Daoy (cell line): Measurements from ENCODE around the gene RPEL1. TPM values are rescaled to one million over a fixed set of nuclear protein-coding genes. Genes with fewer than 3 reads are reported as not detected.
A peak's percentile ranks its signal among the peaks of the same experiment; 100 is the strongest.
"Not testable (repeated sequence)": the region's sequence is repeated elsewhere in the genome, so short reads cannot be mapped to it uniquely, and the experiment has no call there.

Experiments
- DNase-seq: peaks from one replicate; pipeline ENCODE4 v3.0.0-alpha.2; 2015; ENCODE audit warnings: low read depth
- total RNA-seq: library from RNA; depleted of rRNA; stranded (reverse); fragments of >200 nt; shearing (Covaris generic); gene quantifications from 2 replicates; pipeline ENCODE4 v1.2.3, GENCODE V29; 2014; rRNA removed

The RPEL1 gene
- total RNA-seq = 0.06 TPM in 2 replicates

DNA sequence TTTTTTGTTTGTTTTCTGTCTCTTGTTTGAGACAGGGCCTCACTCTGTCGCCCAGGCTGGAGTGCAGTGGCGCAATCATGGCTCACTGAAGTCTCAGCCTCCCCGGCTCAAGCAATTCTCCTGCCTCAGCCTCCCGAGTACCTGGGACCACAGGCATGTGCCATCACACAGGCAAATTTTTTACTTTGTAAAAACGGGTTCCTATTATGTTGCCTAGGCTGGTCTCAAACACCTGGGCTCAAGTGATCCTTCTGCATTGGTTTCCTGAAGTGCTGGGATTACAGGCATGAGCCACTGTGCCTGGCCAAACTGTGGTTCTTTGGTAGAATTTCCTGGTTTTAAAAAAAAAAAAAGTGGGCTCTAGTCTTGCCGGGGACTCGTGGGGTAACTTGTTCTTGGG, at the start of gene RPEL1:
RPEL1 (plus strand) TSS at position 301 of the 400 bp plus-strand sequence. CDS start 110 bp downstream, outside the sequence.
- not testable (repeated sequence) for DNase-seq

DNA sequence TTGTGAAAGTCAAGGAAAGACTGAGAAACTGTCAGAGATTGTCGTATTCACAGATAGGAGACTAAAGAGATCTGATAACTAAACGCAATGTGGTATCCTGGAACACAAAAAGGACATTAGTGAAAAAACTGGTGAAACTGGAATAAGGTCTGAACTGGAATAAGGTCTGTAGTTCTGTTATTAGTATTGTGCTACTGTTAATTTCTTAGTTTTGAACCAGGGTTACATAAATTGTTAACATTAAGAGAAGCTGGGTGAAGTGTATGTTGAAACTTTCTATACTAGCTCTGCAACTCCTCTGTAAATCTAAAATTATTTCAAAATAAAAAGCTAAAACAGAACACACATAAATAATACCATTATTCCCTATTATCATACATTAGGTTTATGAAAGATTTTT, 49.2 kb upstream of the RPEL1 start:
- no peak for DNase-seq

DNA sequence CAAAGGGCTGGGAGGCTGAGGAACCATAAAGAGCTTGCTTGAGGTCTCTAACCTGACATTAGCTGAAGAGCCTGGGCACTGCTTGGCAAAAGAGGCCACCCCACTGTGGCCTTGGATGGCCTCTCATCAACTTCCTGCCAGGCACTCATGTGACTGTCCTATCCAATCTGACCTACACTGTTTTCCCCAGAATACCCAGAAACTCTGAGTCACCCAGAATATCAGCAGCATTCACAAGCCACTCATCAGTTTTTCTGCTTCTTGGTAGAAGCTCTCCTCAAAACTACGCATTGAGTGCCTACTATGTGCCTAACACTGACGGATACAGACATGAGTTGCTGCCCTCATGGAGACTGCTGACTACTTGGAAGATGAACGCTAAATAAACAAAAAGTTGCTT, 48.5 kb upstream of the RPEL1 start:
- peak; percentile 49 for DNase-seq

DNA sequence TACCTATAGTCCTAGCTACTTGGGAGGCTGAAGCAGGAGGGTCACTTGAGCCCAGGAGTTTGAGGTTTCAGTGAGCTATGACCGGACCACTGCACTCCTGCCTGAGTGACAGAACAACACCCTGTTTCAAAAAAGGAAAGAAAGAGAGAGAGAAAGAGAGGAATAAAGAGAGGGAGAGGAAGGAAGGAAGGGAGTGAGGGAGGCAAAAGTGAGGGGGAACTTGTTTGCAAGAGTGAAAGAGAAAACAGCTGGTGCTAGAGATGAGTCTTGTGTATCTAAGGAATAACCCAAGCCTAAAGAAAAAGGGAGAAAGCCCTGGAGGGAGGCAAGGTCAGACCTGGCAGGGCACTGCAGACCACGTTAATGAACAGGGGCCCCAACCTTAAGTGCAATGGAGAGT, 47.8 kb upstream of the RPEL1 start:
- no peak for DNase-seq

DNA sequence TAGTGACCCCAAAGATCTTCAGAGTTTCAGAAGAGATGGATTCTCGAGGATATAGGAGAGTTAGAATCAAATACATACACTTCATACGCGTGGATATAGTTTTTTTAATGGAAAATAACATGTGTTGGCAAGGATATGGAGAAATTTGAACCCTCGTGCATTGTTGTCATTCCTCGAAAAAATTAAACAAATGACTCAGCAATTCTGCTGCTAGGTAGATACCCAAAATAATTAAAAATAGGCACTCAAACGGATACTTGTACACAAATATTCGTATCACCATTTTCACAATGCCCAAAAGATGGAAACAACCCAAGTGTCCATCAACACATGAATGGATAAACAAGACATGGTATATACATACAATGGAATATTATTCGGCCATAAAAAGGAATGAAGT, 47.0 kb upstream of the RPEL1 start:
- DNase-seq = no peak

DNA sequence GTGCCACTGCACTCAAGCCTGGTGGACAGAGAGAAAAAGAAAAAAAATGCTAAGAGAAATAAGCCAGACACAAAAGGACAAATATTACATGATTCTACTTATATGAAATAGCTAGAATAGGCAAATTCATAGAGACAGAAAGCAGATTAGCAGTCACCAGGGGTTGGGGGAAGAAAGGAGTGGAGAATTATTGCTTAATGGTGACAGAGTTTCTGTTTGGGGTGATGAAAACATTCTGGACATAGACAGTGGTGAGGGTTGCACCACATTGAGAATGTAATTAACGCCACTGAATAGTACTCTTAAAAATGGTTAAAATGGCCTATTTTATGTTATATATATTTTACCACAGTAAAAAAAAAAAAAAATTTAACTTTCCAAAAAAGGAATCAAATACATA, 46.2 kb upstream of the RPEL1 start:
- DNase-seq = no peak

DNA sequence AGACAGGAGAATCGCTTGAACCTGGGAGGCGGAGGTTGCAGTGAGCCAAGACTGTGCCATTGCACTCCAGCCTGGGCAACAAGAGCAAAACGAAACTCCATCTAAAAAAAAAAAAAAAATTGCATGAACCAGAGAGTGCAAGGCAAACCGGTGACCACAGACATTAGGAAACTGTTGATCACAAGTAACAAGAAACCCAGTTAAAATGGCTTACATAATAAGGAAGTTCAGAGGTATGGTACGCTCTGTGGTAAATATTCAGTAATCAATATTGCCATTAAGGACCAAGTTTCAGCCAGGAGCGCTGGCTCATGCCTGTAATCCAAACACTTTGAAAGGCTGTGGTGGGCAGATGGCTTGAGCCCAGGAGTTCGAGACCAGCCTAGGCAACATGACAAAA, 43.4 kb upstream of the RPEL1 start:
- no peak for DNase-seq

DNA sequence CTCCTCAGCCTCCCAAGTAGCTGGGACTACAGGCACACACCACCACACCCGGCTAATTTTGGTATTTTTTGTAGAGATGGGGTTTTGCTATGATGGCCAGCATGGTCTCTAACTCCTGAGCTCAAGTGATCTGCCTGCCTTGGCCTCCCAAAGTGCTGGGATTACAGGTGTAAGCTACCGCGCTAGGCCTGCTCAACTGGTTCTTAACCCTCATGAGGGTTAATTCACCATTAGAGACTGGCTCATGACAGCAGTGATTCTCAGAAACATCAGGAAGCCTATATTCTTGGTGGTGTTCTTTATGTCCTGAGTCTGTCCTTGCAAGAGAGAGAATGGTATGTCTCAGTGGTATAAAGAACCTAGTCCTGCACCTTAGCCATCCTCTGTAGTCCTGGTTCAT, 42.2 kb upstream of the RPEL1 start:
- DNase-seq = no peak

DNA sequence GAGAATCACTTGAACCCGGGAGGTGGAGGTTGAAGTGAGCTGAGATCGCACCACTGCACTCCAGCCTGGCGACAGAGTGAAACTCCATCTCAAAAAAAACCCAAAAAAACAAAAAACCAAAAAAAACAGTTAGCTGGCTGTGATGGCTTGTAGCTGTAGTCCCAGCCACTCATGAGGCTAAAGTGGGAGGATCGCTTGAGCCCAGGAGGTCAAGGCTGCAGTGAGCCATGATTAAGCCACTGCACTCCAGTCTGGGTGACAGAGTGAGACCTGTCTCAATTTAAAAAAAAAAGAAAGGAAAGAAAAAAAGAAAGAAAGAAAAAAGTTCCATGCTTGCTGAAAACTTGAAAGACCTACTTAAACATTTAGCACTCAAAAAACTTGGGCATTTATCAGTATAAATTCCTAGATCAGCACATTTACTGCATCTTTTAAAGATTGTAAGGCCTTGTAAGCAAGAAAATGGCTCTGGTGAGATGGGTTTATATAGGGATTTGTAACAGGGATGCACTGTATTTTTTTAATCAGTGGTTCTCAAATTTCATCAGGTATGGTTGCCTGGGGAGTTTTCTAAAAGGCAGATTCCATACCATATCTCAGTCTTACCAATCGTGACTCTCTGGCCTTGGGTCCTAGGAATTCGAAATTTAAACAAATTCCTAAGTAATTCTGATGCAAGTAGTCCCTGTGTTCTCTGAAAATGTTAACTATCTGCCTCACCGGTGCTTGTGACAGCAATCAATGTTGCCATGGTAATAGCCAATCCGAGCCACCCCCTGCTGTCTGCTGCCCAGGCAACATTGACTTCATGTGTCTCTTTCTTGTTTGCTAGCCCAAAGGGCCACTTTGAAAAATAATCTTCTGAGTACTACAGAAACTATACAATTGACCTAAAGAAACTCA, 41.1 kb upstream of the RPEL1 start:
- DNase-seq = no peak

DNA sequence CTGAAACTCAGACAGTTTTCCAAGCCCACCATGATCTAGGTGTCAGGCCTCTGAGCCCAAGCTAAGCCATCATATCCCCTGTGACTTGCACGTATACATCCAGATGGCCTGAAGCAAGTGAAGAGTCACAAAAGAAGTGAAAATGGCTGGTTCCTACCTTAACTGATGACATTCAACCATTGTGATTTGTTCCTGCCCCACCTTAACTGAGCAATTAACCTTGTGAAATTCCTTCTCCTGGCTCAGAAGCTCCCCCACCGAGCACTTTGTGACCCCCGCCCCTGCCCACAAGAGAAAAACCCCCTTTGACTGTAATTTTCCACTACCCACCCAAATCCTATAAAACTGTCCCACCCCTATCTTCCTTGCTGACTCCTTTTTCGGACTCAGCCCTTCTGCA, 40.3 kb upstream of the RPEL1 start:
- not testable (repeated sequence) for DNase-seq

DNA sequence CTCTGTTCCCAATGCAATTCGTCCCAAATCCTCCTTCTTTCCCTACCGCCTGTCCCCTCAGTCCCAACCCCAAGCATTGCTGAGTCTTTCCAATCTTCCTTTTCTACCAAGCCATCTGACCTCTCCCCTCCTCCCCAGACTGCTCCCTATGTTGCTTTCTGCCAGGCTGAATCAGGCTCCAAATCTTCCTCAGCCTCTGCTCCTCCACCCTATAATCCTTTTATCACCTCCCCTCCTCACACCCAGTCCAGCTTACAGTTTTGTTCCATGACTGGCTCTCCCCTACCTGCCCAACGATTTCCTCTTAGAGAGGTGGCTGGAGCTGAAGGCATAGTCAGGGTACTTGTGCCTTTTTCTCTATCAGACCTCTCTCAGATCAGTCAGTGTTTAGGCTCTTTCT, 39.0 kb upstream of the RPEL1 start:
- not testable (repeated sequence) for DNase-seq

DNA sequence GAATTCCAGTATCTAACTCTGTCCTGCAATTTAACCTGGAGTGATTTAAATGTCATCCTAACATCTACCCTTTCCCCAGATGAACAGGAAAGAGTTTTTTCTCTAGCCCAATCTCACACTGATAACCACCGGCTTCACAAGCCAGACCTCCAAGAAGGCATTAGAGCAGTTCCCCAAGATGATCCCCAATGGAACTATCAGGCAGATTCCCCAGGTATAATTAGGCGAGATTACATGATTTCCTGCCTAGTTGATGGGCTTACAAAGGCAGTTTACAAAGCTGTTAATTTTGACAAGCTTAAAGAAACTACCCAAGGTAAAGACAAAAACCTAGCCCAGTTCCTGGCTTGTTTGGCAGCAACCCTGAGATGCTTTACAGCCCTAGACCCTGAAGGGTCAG, 38.5 kb upstream of the RPEL1 start:
- no peak for DNase-seq

DNA sequence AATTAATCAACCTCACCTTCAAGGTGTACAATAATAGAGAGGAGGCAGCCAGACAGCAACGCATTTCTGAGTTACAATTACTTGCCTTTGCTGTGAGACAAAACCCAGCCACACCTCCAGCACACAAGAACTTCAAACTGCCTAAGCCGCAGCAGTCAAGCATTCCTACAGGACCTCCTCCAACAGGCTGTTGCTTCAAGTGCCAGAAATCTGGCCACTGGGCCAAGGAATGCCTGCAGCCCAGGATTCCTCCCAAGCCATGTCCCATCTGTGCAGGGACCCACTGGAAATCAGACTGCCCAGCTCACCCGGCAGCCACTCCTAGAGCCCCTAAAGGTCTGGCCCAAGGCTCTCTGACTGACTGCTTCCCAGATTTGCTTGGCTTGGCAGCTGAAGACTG, 38.0 kb upstream of the RPEL1 start:
- not testable (repeated sequence) for DNase-seq

DNA sequence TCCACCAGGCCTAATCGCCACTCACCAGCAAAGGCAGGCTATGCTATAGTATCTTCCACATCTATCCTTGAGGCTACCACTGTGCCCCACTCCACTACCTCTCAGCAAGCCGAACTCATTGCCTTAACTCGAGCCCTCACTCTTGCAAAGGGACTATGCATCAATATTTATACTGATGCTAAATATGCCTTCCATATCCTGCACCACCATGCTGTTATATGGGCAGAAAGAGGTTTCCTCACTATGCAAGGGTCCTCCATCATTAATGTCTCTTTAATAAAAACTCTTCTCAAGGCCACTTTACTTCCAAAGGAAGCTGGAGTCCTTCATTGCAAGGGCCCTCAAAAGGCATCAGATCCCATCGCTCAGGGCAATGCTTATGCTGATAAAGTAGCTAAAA, 35.4 kb upstream of the RPEL1 start:
- not testable (repeated sequence) for DNase-seq

DNA sequence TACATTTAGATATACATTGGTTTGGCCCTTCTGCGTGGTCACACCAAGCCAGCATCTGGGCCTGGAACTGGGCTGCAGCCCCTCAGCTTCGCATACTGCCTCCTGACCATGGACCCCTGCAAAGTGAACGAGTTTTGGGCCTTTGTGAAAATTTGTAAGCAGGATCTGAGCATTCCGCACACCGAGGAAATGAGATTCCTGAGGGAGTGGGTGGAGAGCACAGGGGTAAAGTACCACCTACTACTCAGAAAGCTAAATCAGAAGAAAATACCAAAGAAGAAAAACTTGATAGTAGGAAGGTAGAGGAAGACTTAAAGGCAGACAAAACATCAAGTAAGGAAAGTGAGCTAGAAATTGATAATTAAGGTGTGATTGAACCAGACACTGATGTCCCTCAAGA, 30.1 kb upstream of the RPEL1 start:
- no peak for DNase-seq

DNA sequence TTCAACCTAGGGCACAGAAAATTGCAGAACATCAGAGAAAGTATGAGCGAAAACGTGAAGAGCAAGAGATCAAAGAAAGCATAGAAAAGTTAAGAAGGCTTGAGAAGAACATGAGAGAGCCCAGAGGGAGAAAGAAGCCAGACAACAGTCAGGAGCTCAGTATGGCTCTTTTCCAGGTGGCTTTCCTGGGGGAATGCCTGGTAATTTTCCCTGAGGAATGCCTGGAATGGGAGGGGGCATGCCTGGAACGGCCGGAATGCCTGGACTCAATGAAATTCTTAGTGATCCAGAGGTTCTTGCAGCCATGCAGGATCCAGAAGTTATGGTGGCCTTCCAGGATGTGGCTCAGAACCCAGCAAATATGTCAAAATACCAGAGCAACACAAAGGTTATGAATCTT, 29.3 kb upstream of the RPEL1 start:
- not testable (repeated sequence) for DNase-seq

DNA sequence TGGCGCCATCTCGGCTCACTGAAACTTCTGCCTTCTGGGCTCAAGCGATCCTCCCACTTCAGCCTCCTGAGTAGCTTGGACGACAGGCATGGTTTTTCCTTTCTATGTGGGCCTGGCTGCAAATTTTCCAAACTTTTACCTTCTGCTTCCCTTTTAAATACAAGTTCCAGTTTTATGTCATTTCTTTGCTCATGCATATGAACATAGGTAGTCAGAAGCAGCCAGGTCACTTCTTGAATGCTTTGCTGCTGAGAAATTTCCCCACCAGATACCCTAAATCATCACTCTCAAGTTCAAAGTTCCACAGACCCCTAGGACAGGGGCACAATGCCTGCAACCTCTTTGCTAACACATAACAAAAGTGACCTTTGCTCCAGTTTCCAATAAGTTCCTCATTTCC, 21.6 kb upstream of the RPEL1 start:
- no peak for DNase-seq

DNA sequence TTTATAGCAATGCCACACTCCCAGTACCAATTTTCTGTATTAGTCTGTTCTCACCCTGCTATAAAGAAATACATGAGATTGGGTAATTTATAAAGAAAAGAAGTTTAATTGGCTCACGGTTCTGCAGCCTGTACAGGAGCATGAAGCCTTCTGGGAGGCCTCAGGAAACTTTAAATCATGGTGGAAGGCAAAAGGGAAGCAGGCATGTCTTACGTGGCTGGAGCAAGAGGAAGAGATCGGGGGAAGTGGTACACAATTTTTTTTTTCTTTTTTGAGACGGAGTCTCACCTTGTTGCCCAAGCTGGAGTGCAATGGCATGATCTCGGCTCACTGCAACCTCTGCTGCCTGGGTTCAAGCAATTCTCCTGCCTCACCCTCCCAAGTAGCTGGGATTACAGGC, 21.0 kb upstream of the RPEL1 start:
- not testable (repeated sequence) for DNase-seq

DNA sequence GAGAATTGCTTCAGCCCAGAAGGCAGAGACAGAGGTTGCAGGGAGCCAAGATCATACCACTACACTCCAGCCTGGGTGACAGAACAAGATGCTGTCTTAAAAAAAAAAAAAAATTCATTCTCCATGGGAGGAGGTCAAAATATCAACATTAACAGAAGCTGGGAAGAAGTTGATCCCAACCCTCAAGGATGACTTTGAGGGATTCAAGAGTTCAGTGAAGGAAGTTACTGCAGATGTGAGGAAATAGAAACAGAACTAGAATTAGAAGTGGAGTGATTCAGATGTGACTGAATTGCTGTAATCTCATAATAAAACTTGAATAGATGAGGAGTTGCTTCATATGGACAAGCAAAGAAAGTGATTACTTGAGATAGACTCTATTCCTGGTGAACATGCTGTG, 19.7 kb upstream of the RPEL1 start:
- no peak for DNase-seq

DNA sequence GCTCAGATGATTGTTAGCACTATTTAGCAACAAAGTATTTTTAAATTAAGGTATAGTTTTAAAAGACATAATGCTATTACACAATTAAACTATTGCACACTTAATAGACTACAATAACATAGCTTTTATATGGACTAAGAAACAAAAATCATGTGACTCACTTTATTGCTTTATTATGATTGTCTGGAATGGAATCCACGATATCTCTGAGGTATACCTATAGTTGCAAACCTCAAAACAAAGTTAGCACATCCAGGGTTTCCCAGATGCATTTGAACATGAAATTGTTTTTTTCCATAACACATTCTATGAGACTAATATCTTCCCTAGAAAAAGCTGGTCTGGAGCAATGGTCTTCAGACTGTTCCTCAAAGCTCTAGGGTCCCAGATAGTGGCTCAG, 18.3 kb upstream of the RPEL1 start:
- no peak for DNase-seq

DNA sequence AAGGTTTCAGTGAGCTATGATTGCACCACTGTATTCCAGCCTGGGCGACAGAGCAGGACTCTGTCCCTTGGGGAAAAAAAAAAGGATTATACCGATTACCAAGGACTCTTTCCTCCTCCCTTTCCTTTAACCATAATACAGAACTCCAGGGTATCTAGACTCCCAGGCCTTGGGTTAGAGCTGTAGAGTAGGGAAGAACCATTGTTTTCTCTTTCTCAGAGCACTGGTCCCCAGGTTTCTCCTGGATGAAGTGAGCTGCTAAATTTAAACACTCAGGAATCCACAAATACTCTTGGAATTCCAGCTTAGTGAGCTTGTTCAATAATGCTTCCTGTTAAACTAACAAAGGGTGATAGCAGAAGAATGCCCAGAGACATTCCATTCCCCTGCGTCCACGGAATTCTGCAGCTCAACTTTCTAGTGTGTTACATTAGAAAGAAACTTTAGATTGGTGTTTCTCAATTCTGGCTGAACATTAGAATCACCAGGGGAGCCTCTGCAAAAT, 14.6 kb upstream of the RPEL1 start:
- peak; percentile 84 for DNase-seq

DNA sequence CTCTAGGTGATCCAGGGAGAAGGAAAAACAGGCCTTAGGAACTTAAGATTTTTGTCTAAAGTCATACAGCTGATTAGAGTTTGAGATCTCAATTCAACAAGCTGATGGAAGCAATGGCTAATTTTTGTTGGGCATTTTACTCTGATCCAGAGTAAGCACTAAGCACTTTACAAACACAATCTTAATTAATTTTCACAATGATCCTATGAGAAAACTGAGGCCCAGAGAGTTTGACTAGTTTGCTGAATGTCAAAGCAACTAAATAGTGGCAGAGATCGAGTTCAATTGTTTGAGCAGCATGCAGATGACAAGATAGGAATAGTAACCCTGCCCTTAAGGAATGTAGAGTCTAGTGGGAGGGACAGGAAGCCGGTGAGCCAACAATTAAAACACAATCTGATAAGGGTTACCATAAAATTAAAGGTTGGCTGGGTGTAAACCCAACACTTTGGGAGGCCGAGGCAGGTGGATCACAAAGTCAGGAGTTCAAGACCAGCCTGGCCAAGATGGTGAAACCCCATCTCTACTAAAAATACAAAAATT, 13.5 kb upstream of the RPEL1 start:
- DNase-seq = peak; percentile 21

DNA sequence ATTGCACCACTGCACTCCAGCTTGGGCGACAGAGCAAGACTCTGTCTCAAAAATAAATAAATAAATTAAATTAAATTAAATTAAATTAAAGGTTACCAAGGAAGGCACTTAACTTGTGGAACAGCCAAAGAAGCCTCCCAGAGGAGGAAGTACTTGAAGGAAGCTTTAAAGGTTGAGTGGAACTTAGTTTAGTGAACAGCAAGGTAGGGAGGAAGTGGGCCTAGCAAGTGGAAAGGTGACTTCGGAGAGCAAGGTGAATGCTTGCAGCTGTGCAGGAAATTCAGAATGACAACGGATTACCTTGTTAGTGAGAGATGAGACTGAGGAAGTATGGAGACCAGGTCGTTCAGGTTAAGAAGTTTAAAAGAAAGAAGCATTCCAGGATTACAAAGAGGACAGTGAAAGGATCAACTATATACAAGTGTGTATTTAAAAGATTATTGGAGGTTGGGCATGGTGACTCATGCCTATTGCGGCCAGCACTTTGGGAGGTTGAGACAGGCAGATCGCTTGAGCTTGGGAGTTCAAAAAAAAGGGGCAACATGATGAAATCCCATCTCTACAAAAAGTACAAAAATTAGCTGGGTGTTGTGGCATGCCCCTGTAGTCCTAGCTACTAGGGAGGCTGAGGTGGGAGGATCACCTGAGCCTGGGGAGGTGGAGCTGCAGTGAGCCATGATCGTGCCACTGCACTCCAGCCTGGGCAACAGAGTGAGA, 12.8 kb upstream of the RPEL1 start:
- peak; percentile 65 for DNase-seq
